SK-N-SH treated with all-trans-retinoic acid at 6 μM for 48 hours (cell line): Measurements from ENCODE around the gene ADARB2.

Experiments used
- PATZ1 ChIP-seq: fragments of 250-450 bp; sonication (Bioruptor Pico); IDR thresholded peaks from 2 replicates; pipeline ENCODE4 v1.8.0; 2020; ENCODE audit warnings: mild to moderate bottlenecking, moderate library complexity, borderline replicate concordance
- SNAI2 ChIP-seq: fragments of 250-450 bp; sonication (Bioruptor Pico); IDR thresholded peaks from 2 replicates; pipeline ENCODE4 v1.5.0; 2020; ENCODE audit warnings: mild to moderate bottlenecking, moderate library complexity
- ZC3H10 ChIP-seq: fragments of 250-450 bp; sonication (Bioruptor Pico); IDR thresholded peaks from 2 replicates; pipeline ENCODE4 v1.5.1; 2021; ENCODE audit warnings: mild to moderate bottlenecking, moderate library complexity
- ZFP3 ChIP-seq: fragments of 250-450 bp; sonication (Bioruptor Pico); IDR thresholded peaks from 2 replicates; pipeline ENCODE4 v1.5.0; 2020; ENCODE audit warnings: mild to moderate bottlenecking, moderate library complexity

- TF ChIP-seq SNAI2 (CRISPR knock-in tag) (no peak), ZFP3 (no peak), PATZ1 (CRISPR knock-in tag) (no peak), ZC3H10 (CRISPR knock-in tag) (no peak)
Observed at GRCh38 chr10:1280466-1281404, 456.6 kb downstream of the ADARB2 start.
